Kidney (tissue), 14 donors: ENCODE results near the gene TTLL11. TPM values are rescaled to one million over a fixed set of nuclear protein-coding genes. Genes with fewer than 3 reads are reported as not detected.

Experiments used
- DNase-seq, 5 donors: peaks; one replicate each; pipeline ENCODE4 v3.0.0-alpha.2; 2013 to 2020
- FAIRE-seq: peaks from 2 replicates; lab custom pipeline; 2012; peaks lifted over from hg19 to GRCh38; lab: Jason Lieb, UNC
- H3K27ac ChIP-seq, 2 donors: one replicate each; pipeline ENCODE4 v1.7.0; 2013; ENCODE audit warnings: low read depth in 2 of 2, low read length in 2 of 2, inconsistent platforms in 1 of 2
- H3K27me3 ChIP-seq: one replicate; pipeline ENCODE4 v1.7.1; 2013; ENCODE audit warnings: low read length, inconsistent platforms; ENCODE audit not compliant: control insufficient read depth, insufficient read depth
- H3K36me3 ChIP-seq, 3 donors: one replicate each; pipeline versions ENCODE4 v1.7.0 to v1.7.1; 2013; ENCODE audit warnings: low read length in 3 of 3, control low read depth in 1 of 3, inconsistent platforms in 1 of 3; ENCODE audit not compliant: insufficient read depth in 3 of 3, control insufficient read depth in 2 of 3
- H3K4me1 ChIP-seq, 3 donors: one replicate each; pipeline versions ENCODE4 v1.7.0 to v1.7.1; 2013; ENCODE audit warnings: low read length in 3 of 3, inconsistent platforms in 1 of 3, low read depth in 1 of 3; ENCODE audit not compliant: control insufficient read depth in 2 of 3, insufficient read depth in 2 of 3
- H3K4me3 ChIP-seq, 3 donors: one replicate each; pipeline versions ENCODE4 v1.7.0 to v1.8.1; 2013; ENCODE audit warnings: low read length in 3 of 3, control low read depth in 1 of 3, inconsistent platforms in 1 of 3
- H3K9ac ChIP-seq, 3 donors: one replicate each; pipeline versions ENCODE4 v1.7.0 to v1.7.1; 2013; ENCODE audit warnings: low read length in 3 of 3, control low read depth in 1 of 3, inconsistent platforms in 1 of 3
- H3K9me3 ChIP-seq, 3 donors: one replicate each; pipeline versions ENCODE4 v1.7.0 to v1.7.1; 2013; ENCODE audit warnings: low read length in 3 of 3, control low read depth in 1 of 3, inconsistent platforms in 1 of 3; ENCODE audit not compliant: control insufficient read depth in 2 of 3, insufficient read depth in 1 of 3
- intact Hi-C: fragments of 100-400 bp; cut with DNase I; formaldehyde crosslinking; loops from one replicate; pipeline ENCODE4 v1.11.1; 2022
- polyA plus RNA-seq: library from polyadenylated mRNA; stranded (reverse); fragments of 350-450 nt; fragmentation: Illumina TruSeq; extraction: RNeasy Lipid Tissue Mini Kit (QIAGEN cat#74804); gene quantifications from one replicate; pipeline ENCODE4 v1.2.3, GENCODE V29; 2014; ENCODE audit warnings: low read depth, low replicate concordance; ENCODE audit not compliant: insufficient read depth
- total RNA-seq: library from RNA; stranded (reverse); fragmentation: NEBNext Ultra II Directional; extraction: Animal tissue kit (Norgen Biotek cat#: 25700); gene quantifications from one replicate; pipeline ENCODE4 v1.2.1, GENCODE V29; 2021
- TF ChIP-seq, protein P1 (sequence below): IDR thresholded peaks from 3 replicates; pipeline ENCODE4 v1.5.1; 2012; ENCODE audit warnings: mild to moderate bottlenecking, moderate library complexity, borderline replicate concordance; ENCODE audit not compliant: insufficient read depth; ENCODE audit errors: extremely low read depth
- donor health status: control.
- donor health status: control.
- donor health status: control.
- donor health status: control.
- donor health status: control.
- donor health status: DM: yes; HTN: yes; CAD: no.
- donor health status: Normal renal cell carcinoma (clear cell type).

Gene TTLL11
- total and polyA plus RNA-seq, 2 donors from 2014 or later: 2.3 to 10.0 TPM

GRCh38 chr9:121812159-121812735 is 280.9 kb downstream of the TTLL11 start:
- no peak for DNase-seq
- Histone ChIP-seq H3K4me3 (no peak overlapping the region), H3K9ac (no peak overlapping the region), H3K36me3 (no peaks in the 10 kb centered on the region), H3K27ac (no peak overlapping the region), H3K27me3 (no peaks in the 10 kb centered on the region), H3K9me3 (no peaks in the 10 kb centered on the region), H3K4me1 (no peaks in the 10 kb centered on the region)
- intact Hi-C loops: no loop called here
- FAIRE-seq: no peak
- TF ChIP-seq, protein P1, sequence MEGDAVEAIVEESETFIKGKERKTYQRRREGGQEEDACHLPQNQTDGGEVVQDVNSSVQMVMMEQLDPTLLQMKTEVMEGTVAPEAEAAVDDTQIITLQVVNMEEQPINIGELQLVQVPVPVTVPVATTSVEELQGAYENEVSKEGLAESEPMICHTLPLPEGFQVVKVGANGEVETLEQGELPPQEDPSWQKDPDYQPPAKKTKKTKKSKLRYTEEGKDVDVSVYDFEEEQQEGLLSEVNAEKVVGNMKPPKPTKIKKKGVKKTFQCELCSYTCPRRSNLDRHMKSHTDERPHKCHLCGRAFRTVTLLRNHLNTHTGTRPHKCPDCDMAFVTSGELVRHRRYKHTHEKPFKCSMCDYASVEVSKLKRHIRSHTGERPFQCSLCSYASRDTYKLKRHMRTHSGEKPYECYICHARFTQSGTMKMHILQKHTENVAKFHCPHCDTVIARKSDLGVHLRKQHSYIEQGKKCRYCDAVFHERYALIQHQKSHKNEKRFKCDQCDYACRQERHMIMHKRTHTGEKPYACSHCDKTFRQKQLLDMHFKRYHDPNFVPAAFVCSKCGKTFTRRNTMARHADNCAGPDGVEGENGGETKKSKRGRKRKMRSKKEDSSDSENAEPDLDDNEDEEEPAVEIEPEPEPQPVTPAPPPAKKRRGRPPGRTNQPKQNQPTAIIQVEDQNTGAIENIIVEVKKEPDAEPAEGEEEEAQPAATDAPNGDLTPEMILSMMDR: no peak

DNA sequence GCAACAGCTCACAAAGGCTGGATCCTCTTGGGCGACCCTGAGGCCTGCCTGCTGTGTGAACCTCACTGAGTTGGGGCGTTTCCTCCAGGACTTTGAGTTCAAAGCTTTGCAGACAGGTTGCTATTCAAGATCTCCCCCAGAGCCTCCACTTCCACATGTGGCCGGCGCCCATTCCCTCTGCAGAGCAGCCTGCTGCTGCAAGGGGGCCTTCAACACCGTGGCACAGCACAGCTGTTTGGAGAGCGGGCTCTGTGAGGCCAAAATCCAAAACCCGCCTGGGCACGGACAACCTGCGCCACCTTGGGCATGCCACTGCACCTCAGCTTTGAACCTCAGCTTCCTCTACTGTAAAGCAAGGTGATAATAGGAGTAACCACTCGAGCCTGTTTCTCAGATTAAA is 281.4 kb downstream of the TTLL11 start:
- FAIRE-seq: no peak
- H3K27me3 ChIP-seq: no peaks in the 10 kb centered on the region
- no peak overlapping the region for H3K27ac ChIP-seq
- H3K9me3 ChIP-seq: peaks cover 0 to 2% (median 0%) of the 10 kb centered on the region in 3 donors
- H3K9ac ChIP-seq: no peak overlapping the region
- DNase-seq: no peak
- intact Hi-C loops: no loop called here
- TF ChIP-seq, protein P1: no peak
- no peaks in the 10 kb centered on the region for H3K4me1 ChIP-seq
- no peak overlapping the region for H3K4me3 ChIP-seq
- H3K36me3 ChIP-seq: no peaks in the 10 kb centered on the region

- intact Hi-C loops: no loop called here
- H3K36me3 ChIP-seq: no peaks in the 10 kb centered on the region
- H3K4me3 ChIP-seq: no peak overlapping the region
- no peak for DNase-seq
- no peak overlapping the region for H3K27ac ChIP-seq
- no peak for FAIRE-seq
- H3K4me1 ChIP-seq: no peaks in the 10 kb centered on the region
- H3K9me3 ChIP-seq: peaks cover 0 to 2% (median 0%) of the 10 kb centered on the region in 3 donors
- no peaks in the 10 kb centered on the region for H3K27me3 ChIP-seq
- H3K9ac ChIP-seq: no peak overlapping the region
- TF ChIP-seq, protein P1: no peak
Measured at GRCh38 chr9:121811140-121811539, 282.0 kb downstream of the TTLL11 start.

DNA sequence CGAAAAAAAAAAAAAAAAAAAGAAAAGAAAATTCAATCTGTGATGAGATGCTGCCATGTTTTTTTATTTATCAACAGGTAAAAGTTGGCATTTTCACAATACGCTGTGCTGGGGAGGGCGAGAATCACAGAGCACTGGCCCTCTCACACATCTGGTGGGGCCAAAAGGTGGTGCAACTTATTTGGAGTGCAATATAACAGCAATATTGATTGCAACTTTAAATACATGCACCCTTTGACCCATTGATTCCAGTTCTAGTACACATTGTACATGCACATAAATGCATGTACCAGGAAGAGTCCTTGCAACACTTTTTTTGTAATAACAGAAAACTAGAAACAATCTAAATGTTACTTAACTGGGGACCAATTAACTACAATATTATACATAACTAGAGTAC is 282.6 kb downstream of the TTLL11 start:
- H3K27ac ChIP-seq: no peak overlapping the region
- FAIRE-seq (no peak), DNase-seq (no peak)
- no peak overlapping the region for H3K9ac ChIP-seq
- TF ChIP-seq, protein P1: no peak
- peaks cover 0 to 2% (median 0%) of the 10 kb centered on the region in 3 donors for H3K9me3 ChIP-seq
- intact Hi-C loops: no loop called here
- H3K4me3 ChIP-seq: no peak overlapping the region
- no peaks in the 10 kb centered on the region for H3K27me3 ChIP-seq
- no peaks in the 10 kb centered on the region for H3K36me3 ChIP-seq
- no peaks in the 10 kb centered on the region for H3K4me1 ChIP-seq
